HG02840 (cell line): Measurements from ENCODE around the gene DDX39A.
"Not testable (repeated sequence)": the region's sequence is repeated elsewhere in the genome, so short reads cannot be mapped to it uniquely, and the experiment has no call there.

Source experiments
- ATAC-seq: cut with Tn5 transposase; IDR thresholded peaks from one replicate; pipeline ENCODE4 v1.9.1; 2021; ENCODE audit warnings: mild to moderate bottlenecking, moderate library complexity, moderate number of reproducible peaks; ENCODE audit not compliant: unreplicated experiment, low FRiP score

Gene DDX39A

DNA sequence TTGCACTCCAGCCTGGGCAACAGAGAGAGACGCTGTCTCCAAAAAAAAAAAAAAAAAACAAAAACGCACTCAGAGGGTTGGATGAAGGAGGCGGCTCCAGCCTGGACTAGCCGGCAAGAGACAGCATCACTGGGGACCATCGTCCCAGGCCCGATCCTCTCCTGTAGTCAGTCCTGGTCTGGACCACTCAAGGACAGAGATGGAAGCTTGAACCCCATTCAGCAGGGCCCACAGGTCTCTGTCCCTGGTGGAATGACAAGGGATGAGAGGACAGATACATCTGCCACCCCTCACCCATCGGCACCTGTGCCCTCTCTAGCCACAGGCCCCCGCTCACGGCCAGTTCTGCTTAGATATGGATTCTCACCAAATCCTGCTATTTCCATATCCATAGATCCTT is 23.9 kb downstream of the DDX39A start:
- no peak for ATAC-seq

DNA sequence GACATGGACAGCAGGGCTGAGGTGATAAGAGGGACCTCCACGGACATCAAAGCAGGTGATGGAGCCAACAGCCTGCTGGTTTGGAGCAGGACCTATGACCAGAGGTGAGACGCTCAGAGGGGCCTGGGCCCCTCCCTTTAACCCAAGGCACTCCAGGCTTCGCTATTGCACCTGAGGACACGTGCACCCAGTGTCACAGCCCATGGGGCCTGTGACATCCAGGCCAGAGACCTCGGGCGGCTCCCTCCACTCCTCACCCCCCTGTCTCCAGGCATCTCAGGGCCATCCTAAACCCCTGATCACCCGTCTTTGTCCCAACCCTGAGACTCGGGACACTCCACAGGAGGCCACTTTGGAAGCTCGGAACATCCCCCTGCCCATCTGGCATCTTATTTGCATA is 25.0 kb downstream of the DDX39A start:
- ATAC-seq = no peak

DNA sequence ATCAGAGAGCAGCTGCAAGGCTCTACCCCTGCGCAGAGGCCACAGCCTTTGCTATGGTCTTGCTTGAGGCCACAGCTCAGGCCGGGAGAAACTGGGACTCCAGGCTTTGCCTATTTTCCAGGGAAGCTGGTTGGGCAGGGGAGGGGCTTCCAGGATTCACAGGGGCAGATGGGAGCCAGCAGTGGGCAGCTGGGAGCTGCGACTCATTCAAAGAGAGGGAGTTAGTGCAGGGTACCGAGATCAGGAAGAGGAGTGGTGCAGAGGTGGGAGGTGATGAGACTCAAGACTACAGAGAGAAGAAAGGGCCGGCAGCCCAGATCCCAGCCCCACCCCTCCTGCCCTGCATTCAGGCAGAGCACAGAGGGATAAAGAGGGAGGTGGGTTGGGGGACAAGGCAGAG is 25.8 kb downstream of the DDX39A start:
- no peak for ATAC-seq

- no peak for ATAC-seq
Observed at GRCh38 chr19:14391156-14391821, 27.9 kb downstream of the DDX39A start.

- ATAC-seq = no peak
Observed at GRCh38 chr19:14390548-14390947, 28.6 kb downstream of the DDX39A start.

- ATAC-seq = no peak
Observed at GRCh38 chr19:14385492-14385891, 33.6 kb downstream of the DDX39A start.

- ATAC-seq = no peak
Observed at GRCh38 chr19:14383661-14384555, 35.2 kb downstream of the DDX39A start.

DNA sequence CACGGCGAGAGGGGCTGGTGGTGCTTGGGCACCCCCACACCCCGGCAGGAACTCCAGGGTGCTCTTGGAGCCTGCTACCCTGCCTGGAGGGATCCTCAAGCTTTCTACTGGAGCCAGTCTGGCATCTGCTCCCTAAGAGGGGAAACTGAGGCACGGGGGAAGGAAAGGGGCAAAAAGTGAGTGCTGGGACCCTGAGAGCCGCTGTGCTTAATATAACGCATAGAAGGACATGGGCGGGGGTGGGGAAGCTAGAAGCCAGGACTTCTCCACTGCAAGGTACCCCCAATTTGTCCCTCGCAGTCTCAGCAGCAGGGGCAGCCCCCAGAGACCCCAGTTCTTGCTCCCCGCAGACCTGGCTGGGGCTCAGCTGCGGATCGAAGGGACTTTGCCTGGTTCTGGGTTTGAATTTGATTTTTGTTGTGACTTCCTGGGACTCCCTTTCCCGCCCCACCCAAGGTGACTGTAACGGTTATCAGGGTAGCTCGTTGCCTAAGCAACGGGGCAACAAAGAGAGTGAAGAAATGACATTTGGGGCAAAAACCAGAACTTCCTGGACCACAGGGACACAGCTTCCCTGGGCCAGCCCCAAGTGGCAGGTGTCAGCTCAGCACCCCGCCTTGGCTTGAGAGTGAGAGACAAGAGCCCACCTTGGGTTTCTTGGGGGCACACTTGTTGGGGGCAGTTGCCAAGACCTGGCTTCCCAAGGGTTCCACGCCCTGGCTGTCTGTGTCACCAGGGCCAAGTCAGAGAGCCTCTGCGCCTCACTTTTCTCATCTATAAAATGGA is 37.3 kb downstream of the DDX39A start:
- no peak for ATAC-seq

GRCh38 chr19:14379294-14380065 is 39.7 kb downstream of the DDX39A start:
- ATAC-seq = no peak

DNA sequence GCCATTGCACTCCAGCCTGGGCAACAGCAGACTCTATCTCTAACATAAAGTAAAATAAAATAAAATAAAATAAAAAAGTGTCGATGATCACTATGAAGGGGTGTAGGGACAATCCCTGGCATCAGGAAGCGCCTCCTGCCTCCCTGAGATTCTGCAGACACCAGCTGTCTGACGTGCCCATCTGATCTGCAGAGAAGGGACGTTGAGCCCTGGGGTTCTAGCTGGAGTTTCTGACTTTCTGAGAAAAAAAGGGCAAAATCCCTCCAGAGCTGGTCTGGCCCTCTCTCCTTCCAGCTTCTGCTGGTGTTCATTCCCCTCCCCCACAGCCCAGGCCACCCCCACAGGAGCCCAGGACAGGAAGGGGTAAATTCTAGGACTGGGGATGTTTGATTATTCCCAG is 40.3 kb downstream of the DDX39A start:
- ATAC-seq = no peak

DNA sequence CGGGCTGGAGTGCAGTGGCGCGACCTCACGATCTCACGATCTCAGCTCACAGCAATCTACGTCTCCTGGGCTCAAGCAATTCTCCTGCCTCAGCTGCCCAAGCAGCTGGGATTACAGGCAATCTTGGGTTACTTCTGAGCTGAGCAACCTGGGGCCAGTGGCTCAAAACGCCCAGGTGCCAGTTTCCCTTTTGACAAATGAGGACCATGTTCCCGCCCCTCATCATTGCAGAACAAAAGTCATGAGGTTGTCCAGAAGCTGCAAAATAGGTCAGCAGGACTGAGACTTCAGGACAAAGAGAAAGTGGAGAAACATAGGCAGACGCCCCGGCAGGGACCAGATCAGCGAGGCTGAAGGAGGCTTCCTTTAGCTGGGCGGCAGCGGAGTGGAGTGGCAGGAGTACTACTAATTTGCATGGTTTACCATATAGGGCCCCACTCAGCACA is 41.2 kb downstream of the DDX39A start:
- ATAC-seq = no peak

- ATAC-seq = no peak
Observed at GRCh38 chr19:14375582-14376291, 43.4 kb downstream of the DDX39A start.

GRCh38 chr19:14375055-14375581 is 44.0 kb downstream of the DDX39A start:
- no peak for ATAC-seq

- ATAC-seq = not testable (repeated sequence)
Observed at GRCh38 chr19:14374313-14374712, 44.8 kb downstream of the DDX39A start.

DNA sequence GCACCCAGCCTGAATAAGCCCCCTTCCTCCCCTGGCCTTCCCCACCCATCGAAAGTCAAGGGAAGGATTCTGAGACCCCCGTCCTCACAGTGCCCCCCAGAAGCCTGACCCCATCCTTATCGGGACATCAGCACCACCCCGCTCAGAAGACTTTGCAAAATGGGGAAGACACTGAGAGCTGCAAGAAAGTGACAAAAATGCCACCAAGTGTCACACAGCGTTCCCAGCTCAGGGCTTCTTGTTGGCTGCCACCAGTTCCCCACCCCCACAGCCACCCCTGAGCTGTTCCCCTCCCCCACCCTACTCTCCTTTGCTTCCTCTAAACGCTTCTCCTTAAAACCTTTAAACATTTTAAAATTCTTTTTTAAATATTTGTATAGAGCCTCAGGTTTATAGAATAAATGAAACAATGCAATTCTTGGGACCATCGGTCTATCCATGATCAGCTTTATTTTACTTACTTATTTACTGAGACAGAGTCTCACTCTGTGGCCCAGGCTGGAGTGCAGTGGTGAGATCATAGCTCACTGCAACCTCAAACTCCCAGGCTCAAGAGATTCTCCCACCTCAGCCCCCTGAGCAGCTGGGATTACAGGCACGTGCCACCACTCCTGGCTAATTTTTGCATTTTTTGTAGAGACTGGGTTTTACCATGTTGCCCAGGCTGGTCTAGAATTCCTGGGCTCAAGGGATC is 46.6 kb downstream of the DDX39A start:
- ATAC-seq = not testable (repeated sequence)

DNA sequence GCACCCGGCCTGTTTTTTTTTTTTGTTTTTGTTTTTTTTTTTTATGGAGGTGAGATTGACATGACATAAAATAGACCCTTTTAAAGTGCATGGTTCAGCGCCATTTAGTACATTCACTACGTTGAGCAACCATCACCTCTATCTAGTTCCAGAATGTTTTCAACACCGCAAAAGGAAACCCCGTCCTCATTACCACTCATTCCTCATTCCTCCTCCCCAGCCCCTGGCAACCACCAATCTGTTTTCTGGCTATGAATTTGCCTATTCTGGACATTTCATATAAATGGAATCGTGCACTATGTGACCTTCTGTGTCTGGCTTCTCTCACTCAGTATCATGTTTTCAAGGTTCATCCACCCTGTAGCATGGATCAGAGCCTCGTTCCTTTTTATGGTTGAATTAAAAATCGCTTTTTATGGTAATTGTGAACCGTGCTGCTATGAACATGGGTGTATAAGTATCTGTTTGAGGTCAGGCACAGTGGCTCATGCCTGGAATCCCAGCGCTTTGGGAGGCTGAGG is 47.8 kb downstream of the DDX39A start:
- ATAC-seq = no peak

- ATAC-seq = no peak
Observed at GRCh38 chr19:14370940-14371280, 48.2 kb downstream of the DDX39A start.

DNA sequence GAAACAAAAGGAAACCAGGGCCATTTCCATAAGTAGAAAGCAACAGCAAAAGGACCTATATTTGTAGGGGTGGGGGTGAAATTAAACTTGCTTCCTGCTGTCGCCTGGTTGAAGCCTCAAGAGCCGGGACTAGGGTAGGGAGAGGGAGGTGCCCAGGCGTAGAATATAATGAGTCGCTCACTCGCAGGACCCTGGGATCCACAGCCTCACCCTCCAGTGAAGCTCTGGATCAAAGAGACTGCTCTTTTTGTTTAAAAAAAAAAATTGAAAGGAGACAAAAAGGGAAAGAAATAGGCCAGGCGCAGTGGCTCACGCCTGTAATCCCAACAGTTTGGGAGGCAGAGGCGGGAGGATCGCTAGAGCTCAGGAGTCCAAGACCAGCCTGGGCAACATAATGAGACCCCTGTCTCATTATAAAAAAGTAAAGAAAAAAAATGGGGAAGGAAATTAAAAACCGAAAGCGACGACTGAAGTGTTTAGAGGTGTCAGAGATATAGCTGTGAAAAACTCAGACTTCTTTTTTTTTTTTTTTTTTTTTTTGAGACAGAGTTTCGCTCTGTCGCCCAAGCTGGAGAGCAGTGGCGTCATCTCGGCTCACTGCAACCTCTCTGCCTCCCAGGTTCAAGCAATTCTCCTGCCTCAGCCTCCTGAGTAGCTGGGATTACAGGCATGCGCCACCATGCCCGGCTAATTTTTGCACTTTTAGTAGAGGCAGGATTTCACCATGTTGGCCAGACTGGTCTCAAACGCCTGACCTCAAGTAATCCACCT is 48.8 kb downstream of the DDX39A start:
- ATAC-seq = no peak
